ENCODE results near the gene SCN8A. TPM values are rescaled to one million over a fixed set of nuclear protein-coding genes. Genes with fewer than 3 reads are reported as not detected.

The SCN8A gene
- total and polyA plus RNA-seq, 4 donors = 0.06 to 0.77 (median 0.26) TPM

DNA sequence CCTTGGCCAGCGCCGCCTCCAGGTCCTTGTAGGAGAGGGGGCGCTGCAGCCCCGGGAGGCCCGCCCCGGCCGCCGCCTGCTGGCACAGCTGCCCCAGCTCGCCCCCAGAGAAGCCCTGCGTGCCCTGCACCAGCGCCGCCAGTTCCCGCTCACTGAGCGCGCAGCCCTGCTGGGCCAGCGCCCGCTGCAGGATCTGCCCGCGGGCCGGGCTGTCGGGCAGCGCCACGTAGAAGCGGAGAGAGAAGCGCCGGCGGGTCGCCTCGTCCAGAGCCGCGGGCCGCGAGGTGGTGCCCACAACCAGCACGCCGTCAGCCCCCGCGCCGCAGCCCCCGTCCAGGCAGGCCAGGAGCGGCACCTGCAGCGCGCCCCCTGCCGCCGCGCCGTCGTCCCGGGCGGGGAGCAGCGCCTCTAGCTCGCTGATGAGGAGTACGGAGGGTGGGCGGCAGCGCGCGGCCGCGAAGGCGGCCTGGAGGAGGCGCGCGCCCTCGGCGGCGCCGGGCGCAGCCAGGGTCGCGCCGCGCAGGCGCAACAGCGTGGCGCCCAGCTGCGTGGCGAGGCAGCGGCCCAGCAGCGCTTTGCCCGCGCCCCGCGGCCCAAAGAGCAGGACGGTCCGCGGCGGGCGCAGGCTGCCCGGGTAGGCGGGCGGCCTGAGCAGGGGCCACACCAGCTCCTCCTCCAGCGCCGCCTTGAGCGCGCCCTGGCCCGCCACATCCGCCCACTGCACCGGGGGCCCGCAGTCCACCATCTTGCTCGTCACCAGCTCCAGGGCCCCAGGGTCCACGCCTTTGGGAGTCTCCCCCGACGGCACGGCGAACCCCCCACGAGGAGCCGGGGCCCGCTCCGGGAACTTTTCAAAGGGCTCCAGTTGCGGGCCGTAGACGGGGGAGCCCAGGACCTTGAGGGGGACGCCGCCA is 229.8 kb downstream of the SCN8A start:
- ATAC-seq (ENCODE audit: insufficient read depth, low FRiP score) (peak; percentile 44), DNase-seq (peak; percentile 69 to 87 (median 83))
- Histone ChIP-seq H3K36me3 (ENCODE audit: control insufficient read depth in 4 of 4, insufficient read depth in 4 of 4, low read length in 4 of 4) (peaks cover 0 to 2% (median 0%) of the 10 kb centered on the region in 4 donors), H3K4me3 (peak overlapping the region; percentile 33), H3K27me3 (ENCODE audit: control insufficient read depth in 3 of 3, insufficient read depth in 3 of 3, low read length in 2 of 3) (peaks cover 0 to 3% (median under 1%) of the 10 kb centered on the region in 3 donors), H3K4me1 (ENCODE audit: control insufficient read depth in 5 of 5, insufficient read depth in 5 of 5, low read length in 5 of 5) (peaks cover 0 to 11% (median 0%) of the 10 kb centered on the region in 5 donors), H3K9me3 (ENCODE audit: control insufficient read depth in 4 of 4, insufficient read depth in 3 of 4, low read length in 3 of 4) (no peaks in the 10 kb centered on the region), H3K9ac (ENCODE audit: insufficient read depth in 1 of 2, low read length in 2 of 2) (peak overlapping the region in 1 of 2 donors; percentile 73), H3K27ac (ENCODE audit: low read depth in 1 of 2, low read length in 1 of 2) (peak overlapping the region in 1 of 2 donors; percentile 9)
- TF ChIP-seq, protein P1, sequence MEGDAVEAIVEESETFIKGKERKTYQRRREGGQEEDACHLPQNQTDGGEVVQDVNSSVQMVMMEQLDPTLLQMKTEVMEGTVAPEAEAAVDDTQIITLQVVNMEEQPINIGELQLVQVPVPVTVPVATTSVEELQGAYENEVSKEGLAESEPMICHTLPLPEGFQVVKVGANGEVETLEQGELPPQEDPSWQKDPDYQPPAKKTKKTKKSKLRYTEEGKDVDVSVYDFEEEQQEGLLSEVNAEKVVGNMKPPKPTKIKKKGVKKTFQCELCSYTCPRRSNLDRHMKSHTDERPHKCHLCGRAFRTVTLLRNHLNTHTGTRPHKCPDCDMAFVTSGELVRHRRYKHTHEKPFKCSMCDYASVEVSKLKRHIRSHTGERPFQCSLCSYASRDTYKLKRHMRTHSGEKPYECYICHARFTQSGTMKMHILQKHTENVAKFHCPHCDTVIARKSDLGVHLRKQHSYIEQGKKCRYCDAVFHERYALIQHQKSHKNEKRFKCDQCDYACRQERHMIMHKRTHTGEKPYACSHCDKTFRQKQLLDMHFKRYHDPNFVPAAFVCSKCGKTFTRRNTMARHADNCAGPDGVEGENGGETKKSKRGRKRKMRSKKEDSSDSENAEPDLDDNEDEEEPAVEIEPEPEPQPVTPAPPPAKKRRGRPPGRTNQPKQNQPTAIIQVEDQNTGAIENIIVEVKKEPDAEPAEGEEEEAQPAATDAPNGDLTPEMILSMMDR (IDR thresholded peaks at IDR 0.05; ENCODE audit: control extremely low read depth, extremely low read depth) = peak; percentile 9
- WGBS, 2 donors = 12 to 28% methylated on average over 73 to 113 of the region's 113 CpGs

GRCh38 chr12:51821440-51822260 is 230.6 kb downstream of the SCN8A start:
- WGBS, 2 donors = 34 to 45% methylated on average over 66 to 101 of the region's 101 CpGs
- ATAC-seq (ENCODE audit: insufficient read depth, low FRiP score) (no peak), DNase-seq (peak in 2 of 3 donors; percentile 20 to 29)
- Histone ChIP-seq H3K9me3 (ENCODE audit: control insufficient read depth in 4 of 4, insufficient read depth in 3 of 4, low read length in 3 of 4) (no peaks in the 10 kb centered on the region), H3K4me3 (peak overlapping the region; percentile 33), H3K9ac (ENCODE audit: insufficient read depth in 1 of 2, low read length in 2 of 2) (peak overlapping the region in 1 of 2 donors; percentile 73), H3K36me3 (ENCODE audit: control insufficient read depth in 4 of 4, insufficient read depth in 4 of 4, low read length in 4 of 4) (peaks cover 0 to 2% (median 0%) of the 10 kb centered on the region in 4 donors), H3K27me3 (ENCODE audit: control insufficient read depth in 3 of 3, insufficient read depth in 3 of 3, low read length in 2 of 3) (no peaks in the 10 kb centered on the region), H3K27ac (ENCODE audit: low read depth in 1 of 2, low read length in 1 of 2) (no peak overlapping the region), H3K4me1 (ENCODE audit: control insufficient read depth in 5 of 5, insufficient read depth in 5 of 5, low read length in 5 of 5) (peaks cover 0 to 11% (median 0%) of the 10 kb centered on the region in 5 donors)
- TF ChIP-seq, protein P1 (IDR thresholded peaks at IDR 0.05; ENCODE audit: control extremely low read depth, extremely low read depth) = no peak

GRCh38 chr12:51822261-51822616 is 231.2 kb downstream of the SCN8A start:
- Histone ChIP-seq H3K27me3 (ENCODE audit: control insufficient read depth in 3 of 3, insufficient read depth in 3 of 3, low read length in 2 of 3) (no peaks in the 10 kb centered on the region), H3K9ac (ENCODE audit: insufficient read depth in 1 of 2, low read length in 2 of 2) (no peak overlapping the region), H3K4me3 (no peak overlapping the region), H3K4me1 (ENCODE audit: control insufficient read depth in 5 of 5, insufficient read depth in 5 of 5, low read length in 5 of 5) (peaks cover 0 to 11% (median 0%) of the 10 kb centered on the region in 5 donors), H3K9me3 (ENCODE audit: control insufficient read depth in 4 of 4, insufficient read depth in 3 of 4, low read length in 3 of 4) (no peaks in the 10 kb centered on the region), H3K36me3 (ENCODE audit: control insufficient read depth in 4 of 4, insufficient read depth in 4 of 4, low read length in 4 of 4) (peaks cover 0 to 2% (median 0%) of the 10 kb centered on the region in 4 donors), H3K27ac (ENCODE audit: low read depth in 1 of 2, low read length in 1 of 2) (no peak overlapping the region)
- ATAC-seq (ENCODE audit: insufficient read depth, low FRiP score) = no peak
- TF ChIP-seq, protein P1 (IDR thresholded peaks at IDR 0.05; ENCODE audit: control extremely low read depth, extremely low read depth) = no peak
- 92 to 94% methylated on average over 16 of the region's 16 CpGs for WGBS, 2 donors
- DNase-seq = no peak
